C4-2B (cell line): ENCODE data around the gene LRRC37A2.
"Not testable (repeated sequence)": the region's sequence is repeated elsewhere in the genome, so short reads cannot be mapped to it uniquely, and the experiment has no call there.

Experiments
- H3K27ac ChIP-seq: fragments of 450-650 bp; 2 replicates; pipeline ENCODE4 v1.5.1; 2017

The LRRC37A2 gene

DNA sequence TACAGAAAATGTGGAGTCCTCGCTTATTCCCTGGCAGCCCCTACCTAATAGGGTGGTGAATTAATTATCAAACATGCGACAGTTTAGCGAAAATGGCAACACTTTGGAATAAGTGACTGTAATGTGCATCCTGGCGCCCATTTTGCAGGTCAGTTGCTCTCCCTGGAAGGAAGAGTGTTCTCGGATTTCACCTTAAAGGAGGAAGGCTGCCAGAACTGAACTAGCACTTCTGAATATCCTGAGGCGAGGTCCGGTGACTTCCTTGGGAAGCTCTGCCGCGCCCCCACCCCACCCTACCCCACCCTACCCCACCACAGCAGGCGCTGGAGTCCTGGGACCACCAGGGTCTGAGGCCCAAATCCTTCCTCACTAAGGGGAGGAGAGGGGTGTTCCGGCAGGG is at the start of gene LRRC37A2:
LRRC37A2 (plus strand) TSS at position 301 of the 400 bp plus-strand sequence. CDS start 245 bp downstream, outside the sequence.
- H3K27ac ChIP-seq = not testable (repeated sequence)

DNA sequence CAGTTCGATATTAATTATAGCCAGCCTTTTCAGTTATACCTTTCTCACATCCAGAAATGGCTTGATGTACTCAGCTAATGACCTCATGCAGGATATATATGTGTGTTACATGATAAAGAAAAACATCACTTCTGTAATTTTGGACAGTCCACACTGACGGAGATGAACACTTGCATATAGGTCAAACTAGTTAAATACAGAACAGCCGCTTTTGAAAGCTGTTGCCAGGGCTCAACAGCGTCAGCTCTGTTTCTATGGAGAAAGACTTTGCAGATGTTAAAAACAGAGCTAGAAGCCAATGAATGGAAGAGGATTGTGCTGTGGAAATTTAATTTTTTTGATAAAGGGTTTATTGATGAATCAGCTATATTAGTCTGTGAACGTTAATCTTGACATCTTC is 44.6 kb upstream of the LRRC37A2 start:
- not testable (repeated sequence) for H3K27ac ChIP-seq

DNA sequence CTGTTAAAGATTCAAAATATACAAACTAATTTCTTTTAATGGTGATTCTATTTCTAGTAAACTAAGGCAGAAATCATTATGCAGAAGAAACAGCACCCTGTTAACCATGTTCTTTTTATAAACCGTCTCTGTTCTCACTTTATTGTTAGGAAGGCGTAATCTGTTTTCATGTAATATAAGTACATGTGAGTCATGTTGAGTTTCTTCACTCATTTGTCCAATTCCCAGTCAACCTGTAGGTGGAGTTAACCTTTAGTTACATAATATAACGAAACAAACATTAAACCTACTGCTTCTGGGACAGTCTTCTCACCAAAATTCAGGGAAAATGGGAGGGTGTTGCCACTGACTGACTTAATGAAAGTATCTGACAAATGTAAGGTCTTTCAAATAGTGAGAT is 37.8 kb upstream of the LRRC37A2 start:
- H3K27ac ChIP-seq = not testable (repeated sequence)

DNA sequence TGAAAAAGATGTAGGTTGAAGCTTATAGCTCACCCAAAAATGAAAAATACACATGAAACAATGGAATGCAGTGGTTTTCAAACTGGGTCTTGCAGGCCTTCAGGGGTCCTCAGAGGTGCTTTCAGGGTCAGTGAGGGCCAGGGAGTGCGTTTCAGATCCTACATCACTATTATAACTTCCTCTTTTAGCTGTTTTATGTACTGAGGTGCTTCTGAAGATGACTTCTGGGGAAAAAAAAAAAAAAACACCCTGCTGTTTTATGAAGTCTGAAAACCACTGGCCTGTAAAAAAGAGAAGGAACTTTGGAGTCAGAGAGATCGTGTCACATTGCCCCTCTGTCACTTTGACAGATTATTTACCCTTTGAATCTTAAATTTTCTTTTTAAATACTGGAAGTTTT is 36.7 kb upstream of the LRRC37A2 start:
- H3K27ac ChIP-seq = not testable (repeated sequence)

DNA sequence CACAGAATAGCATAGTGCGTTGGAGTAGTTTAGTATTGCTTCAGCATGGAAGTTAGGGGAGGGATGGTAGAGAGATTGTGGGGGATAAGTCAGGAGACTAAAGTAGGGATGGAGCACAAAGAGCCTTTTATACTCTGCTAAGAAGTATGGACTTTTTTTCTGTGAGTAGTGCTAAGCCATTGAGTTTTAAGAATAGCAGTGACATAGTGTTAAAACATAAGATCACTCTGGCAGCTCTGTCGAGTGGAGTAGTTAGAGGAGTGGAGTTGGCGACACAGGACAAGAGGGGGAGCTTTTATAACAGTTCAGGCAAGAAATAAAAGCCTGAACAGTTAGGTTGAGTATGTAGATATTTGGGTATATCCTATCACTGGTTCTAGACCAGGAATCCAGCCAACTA is 33.4 kb upstream of the LRRC37A2 start:
- not testable (repeated sequence) for H3K27ac ChIP-seq

DNA sequence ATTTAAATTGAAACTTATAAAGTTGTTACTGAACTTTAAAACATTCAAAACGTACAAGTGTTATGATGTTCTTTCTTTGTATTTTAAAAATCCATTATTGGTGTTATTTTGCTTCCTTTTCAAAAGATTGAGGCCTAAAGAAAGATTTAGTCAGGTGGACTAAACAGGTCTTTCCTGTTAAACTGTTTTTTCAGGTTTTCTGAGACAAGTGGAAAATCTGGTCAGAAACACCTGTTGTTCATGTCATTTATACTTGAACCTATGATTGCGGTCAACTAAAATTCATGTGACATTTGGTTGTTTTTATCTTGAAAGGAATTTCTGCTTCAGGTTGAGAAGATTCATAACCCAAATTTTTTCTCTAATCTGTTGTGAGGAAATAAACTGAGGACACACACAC is 31.0 kb upstream of the LRRC37A2 start:
- H3K27ac ChIP-seq = not testable (repeated sequence)

DNA sequence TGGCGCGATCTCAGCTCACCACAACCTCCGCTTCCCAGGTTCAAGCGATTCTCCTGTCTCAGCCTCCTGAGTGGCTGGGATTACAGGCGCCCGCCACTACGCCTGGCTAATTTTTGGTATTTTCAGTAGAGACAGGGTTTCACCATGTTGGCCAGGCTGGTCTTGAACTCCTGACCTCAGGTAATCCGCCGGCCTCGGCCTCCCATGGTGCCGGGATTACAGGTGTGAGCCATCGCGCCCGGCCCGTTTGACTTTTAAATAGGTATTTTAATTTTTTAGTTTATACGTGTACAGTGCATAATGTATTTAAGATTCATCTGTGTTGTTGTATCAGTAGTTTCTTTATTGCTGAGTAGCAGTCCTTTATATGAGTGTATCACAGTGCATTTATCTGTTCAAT is 20.2 kb upstream of the LRRC37A2 start:
- H3K27ac ChIP-seq = not testable (repeated sequence)

DNA sequence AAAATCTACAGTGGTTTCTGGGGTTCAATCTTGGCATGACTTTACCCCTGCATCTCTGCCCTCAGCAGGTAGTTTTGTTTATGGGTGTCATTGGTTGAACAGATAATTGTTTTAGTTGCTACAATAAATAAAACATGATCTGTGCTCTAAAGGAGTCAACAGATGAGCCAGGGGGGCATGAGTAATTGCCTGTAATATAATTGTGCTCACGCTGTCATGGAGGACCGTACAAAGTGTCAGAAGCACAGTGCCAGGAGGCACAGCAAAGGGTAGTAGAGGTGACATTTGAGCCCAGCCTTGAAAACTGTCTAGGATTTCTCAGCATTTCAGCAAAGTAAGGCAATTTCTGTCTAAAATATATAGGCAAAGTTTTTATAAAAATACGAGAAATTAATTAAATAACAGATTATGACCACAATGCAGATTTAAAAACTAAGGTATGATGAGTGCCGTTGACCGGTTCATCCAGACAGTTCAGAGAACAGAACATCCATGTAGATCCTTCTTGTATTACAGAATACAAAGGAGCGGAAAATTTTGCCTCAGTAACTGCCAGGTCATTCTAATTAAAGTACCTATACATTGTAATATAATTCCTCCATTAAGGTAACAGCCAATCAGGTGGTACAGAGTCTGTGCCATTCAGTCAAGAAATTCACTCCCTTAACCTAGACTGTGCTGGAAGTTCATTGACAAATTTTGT is 12.7 kb upstream of the LRRC37A2 start:
- H3K27ac ChIP-seq = not testable (repeated sequence)

DNA sequence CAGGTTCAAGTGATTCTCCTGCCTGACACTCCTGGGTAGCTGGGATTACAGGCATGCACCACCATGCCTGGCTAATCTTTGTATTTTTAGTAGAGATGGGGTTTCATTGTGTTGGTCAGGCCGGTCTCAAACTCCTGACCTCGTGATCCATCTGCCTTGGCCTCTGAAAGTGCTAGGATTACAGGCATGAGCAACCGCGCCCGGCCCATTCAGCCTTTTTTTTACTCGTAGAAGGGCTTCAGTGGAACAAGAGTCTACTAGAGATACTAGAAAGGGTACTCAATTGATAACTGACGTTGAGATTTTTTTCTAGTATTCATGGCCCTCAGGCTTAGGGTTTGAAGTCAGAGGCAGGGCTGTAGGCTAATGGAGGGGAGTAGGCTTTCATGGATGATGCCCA is 6.4 kb upstream of the LRRC37A2 start:
- not testable (repeated sequence) for H3K27ac ChIP-seq

DNA sequence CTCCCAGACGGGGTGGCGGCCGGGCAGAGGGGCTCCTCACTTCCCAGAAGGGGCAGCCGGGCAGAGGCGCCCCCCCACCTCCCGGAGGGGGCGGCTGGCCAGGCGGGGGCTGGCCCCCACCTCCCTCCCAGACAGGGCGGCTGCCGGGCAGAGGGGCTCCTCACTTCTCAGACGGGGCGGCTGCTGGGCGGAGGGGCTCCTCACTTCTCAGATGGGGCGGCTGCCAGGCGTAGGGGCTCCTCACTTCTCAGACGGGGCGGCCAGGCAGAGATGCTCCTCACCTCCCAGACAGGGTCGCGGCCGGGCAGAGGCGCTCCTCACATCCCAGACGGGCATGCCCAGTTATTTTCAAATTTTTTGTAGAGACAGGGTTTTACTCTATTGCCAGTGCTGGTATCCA is 22.4 kb downstream of the LRRC37A2 start:
- not testable (repeated sequence) for H3K27ac ChIP-seq

DNA sequence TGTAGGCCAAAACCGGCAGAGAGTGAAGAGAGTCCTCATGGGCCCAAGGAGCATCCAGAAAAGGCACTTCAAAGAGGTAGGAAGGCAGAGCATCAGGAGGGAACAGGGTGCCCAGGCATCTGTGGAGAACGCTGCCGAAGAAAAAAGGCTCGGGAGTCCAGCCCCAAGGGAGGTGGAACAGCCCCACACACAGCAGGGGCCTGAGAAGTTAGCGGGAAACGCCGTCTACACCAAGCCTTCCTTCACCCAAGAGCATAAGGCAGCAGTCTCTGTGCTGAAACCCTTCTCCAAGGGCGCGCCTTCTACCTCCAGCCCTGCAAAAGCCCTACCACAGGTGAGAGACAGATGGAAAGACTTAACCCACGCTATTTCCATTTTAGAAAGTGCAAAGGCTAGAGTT is 36.3 kb downstream of the LRRC37A2 start:
- not testable (repeated sequence) for H3K27ac ChIP-seq

DNA sequence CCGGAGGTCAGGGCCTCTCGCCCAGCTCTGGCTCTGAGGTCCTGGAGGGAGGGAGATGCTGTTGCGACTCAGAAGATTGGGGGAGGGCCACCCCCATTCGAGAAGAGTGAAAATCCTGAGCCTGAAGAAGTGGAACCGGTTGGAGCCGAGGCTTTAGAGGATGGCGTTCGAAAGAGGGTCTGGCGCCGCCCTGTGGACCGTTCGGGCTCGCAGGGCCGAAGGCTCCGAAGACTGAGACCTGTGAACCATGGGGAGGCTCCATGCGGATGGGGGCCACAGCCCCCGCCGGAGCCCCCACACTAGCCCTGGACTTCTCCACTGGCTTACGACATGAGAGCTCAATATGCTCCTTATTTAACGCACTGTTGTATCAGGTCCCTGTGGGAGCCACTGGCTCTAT is 46.9 kb downstream of the LRRC37A2 start:
- H3K27ac ChIP-seq = not testable (repeated sequence)

DNA sequence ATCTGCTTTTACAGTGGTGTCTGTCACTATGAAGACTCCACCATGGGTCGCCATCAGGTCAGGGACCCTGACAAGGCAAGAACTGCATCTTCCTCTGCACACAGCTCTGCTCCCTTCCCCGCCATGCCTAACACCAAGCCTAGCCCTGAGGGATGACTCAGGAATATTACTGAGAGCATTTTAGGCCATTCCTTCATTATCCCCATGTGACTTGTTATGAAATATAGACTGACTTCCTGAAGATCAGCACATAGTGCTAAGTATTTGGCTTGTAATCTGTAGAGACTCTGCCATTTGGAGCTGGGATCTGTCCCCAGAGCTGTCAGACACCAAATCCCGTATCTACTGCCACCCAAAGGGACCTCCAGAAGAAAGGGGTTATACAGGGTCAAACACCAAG is 47.8 kb downstream of the LRRC37A2 start:
- not testable (repeated sequence) for H3K27ac ChIP-seq

DNA sequence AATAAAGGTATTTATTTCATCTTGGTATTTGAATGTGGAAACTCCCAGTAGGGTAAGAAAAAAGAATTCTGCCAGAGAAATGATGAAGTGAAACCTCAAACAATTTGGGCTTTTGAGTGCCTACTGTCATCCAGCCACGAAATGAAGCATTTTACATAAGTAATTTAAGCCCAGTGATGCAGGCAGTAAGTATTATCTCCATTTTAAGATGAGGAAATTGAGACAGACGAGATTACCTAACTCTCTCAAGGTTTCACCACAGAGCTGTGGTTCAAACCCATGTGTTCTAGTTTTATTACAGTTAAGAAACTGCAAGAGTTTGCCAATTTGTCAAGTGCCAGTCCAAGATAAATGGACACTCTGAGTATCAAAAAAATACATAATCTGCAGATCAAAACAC is 54.0 kb downstream of the LRRC37A2 start:
- not testable (repeated sequence) for H3K27ac ChIP-seq

DNA sequence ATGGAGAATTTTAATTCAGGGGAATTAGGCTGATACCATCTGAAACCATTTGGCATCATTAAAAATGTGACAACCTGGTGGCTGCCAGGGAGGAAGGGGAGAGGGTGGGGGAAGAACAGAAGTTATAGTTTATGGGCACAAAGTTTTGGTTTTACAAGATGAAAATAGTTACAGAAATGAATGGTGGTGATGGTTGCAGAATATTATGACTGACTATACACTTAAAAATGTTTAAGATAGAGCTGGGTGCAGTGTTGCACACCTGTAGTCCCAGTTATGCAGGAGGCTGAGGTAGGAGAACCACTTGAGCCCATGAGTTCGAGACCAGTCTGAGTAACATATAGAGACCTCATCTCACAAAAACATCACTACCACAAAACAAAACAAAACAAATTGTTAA is 54.7 kb downstream of the LRRC37A2 start:
- not testable (repeated sequence) for H3K27ac ChIP-seq

DNA sequence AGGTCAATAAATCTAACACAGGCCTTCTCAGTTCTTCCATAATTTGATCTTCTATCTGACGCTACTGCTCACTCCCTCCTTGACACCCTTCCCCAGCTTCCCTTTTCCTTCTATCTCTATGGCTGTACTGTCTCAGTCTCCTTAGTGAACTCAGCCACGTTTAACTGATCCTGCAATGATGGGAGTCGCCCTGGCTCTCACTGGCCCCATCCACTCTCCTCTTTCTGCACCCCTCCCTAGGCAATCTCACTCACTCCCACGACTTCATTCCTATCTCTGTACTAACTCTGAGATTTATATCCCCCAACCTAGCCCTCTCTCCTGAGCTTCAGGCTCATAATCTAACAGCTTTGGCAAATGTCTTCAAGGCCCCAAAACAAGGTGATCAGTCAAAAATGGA is 59.5 kb downstream of the LRRC37A2 start:
- not testable (repeated sequence) for H3K27ac ChIP-seq

DNA sequence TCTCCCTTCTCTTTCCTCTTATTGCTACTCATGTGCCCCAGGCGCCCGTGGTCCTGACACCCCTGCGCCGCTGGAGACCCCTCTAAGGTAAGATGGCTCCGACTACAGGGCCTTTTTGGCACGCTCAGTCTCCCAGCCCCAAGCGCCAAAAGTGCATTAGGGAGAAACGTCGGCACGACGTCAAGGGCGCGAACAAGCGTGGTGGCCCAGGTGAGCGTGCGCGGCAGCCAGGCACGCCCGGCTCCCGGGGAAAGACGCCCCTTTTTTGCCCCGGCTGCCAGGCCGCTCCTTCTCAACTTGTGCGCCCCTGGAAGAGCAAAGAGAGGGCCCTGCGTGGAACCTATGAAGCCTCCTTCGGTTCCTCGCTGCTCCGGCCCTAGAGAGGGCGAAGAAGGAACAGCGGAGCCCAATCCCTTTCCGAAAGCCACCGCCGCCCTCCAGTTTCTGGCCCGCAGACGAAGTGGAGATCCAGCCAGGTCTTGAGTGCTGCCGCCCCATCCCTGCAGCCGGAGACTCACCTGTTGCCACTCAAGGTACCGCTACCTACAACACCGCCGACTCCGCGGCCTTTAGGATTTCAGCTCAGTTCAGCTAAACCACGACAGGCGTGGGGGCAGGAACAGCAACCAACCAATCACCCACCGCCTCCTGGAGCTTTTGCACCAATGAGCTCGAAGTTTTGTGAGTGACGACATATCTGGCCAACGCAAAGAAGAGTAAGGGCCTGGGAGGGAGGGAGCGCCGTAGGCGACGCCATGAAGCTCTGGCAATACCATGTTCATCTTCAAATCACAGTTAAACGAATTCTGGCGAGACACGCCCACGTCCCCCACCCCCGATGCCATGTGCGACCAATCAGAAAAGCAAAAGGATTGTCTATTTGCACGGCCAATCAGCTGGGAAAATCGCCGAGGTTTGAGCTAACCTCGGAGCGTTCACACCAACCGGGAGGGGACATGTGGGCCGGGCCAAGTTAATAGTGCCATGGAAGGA is 67.1 kb downstream of the LRRC37A2 start, which contains the start of gene ARL17A:
ARL17A (minus strand) TSS at position 609 of the 993 bp plus-strand sequence. CDS start 3,369 bp downstream, outside the sequence.
- not testable (repeated sequence) for H3K27ac ChIP-seq

DNA sequence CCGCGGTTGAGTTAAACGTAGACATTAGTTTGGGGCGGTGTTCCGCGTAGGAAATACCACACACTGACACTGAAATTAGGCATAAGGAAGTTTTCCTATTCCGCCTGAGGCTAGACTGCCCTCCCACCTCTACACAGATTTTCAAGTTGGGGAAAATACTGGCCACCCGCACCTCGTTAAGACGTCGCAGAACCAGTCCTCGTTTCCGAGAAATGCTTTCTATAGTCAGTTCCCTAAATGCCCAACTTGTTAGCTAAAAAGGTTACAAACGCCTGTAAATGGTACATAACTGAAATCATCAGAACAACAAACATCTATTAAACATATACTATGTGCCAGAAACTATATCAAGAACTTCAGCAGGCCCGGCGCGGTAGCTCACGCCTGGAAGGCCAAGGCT is 67.8 kb downstream of the LRRC37A2 start:
- H3K27ac ChIP-seq = not testable (repeated sequence)

DNA sequence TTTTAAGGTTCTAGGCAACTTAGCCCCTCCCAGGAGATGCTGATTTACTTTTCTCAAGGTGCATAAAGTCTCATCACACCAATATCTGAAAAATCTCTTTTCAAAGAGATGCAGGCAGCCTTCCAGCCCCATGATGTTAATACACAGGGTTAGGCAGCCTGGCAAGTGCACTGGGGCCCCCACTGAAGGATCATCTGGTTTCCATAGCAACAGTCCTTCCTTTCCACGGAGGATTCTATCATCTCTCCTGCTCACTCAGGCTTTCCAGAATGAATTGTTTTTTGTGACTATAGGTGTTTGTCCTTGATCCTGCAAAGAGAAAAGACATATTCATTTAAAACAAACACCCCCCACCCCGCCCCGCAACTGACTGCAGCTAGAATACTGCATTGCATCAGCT is 73.2 kb downstream of the LRRC37A2 start:
- H3K27ac ChIP-seq = not testable (repeated sequence)

DNA sequence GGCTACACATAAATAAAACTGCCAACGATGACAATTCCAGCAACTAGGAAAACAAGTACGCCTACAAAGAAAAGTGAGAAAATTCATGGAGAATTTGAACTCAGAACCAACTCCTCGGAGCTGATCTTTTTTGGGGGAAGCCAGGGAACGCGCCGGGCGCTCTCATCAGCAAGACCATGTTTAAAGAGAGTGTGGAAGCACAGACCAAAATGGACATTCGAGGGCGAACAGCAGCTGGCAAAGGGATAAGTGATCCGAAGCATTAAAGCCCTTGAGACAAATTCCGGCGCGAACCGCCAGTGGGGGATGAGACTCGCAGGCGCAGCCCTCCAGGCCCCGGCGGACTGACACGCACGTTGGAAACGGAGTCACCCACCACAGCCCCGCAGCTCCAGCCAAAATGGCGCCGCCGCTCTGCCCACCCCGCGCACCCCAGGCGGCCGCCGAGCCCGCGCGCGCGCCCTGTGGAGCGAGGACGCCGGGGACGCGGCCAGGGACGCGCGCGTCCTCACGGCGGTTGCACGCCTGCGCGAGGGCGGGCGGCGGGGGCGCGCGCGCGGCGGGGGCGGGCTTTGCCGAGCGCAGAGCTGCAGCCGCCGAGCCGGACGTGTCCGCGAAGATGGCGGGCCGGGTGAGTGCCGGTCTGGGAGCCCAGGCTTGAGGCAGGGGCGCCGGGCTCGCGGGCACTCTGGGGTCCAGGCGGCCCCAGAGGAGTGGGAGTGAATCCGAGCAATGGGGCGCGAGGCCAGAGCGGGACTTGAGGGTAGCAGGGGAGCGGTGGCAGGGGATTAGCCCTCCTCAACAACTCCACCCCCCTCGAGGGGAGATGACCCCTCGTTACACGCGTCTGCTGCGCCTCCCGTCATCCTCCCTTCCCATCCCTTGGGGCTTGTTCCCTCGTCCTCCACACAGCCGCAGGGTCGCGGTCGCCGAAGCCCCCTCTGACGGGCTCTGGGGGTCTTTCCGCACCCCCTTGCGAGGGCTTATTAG is 78.2 kb downstream of the LRRC37A2 start, which contains the start of gene NSF:
NSF (plus strand) TSS at position 513 of the 990 bp plus-strand sequence; CDS start at position 620, 107 bp downstream.
- H3K27ac ChIP-seq = not testable (repeated sequence)

DNA sequence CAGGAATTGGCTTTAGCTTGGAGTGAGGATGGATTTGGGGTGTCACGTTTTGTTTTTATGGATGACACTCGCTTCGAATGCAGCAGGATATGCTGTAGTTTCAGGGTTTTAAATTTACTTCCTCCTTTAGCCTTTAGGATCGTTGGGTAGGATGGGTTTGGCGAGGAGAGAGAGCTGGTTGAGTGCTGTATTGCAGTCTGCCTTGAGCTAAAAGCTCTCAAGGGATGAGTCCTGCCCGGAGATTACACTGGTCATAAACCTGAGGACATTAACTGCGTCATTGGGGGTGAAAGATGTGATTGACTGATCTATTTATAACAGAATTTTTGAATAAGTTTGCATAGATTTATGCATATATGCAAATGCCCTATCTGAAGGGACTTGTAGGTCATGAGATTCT is 79.1 kb downstream of the LRRC37A2 start:
- not testable (repeated sequence) for H3K27ac ChIP-seq
